HCT116 (cell line): ENCODE results near the gene CCDC90B.

Experiments
- EZH2 ChIP-seq: fragments of 200-600 bp; sonication (generic); IDR thresholded peaks from 2 replicates; pipeline ENCODE4 v1.6.1; 2017; ENCODE audit warnings: antibody characterized with exemption, mixed run types
- TCF7L2 ChIP-seq: IDR thresholded peaks from 2 replicates; pipeline ENCODE4 v1.7.0; 2011; ENCODE audit warnings: borderline replicate concordance, inconsistent platforms; ENCODE audit not compliant: insufficient read depth, insufficient read length; ENCODE audit errors: extremely low read depth
- TF ChIP-seq, protein P1 (sequence below): IDR thresholded peaks from 2 replicates; pipeline ENCODE4 v1.6.1; 2012

- TF ChIP-seq, protein P1, sequence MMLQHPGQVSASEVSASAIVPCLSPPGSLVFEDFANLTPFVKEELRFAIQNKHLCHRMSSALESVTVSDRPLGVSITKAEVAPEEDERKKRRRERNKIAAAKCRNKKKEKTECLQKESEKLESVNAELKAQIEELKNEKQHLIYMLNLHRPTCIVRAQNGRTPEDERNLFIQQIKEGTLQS = no peak
- TF ChIP-seq EZH2 = no peak
- no peak for TF ChIP-seq TCF7L2
Measured at GRCh38 chr11:83293457-83293774, 7.2 kb upstream of the CCDC90B start.
